Measurements from ENCODE around the gene ADGRV1.

The ADGRV1 gene

DNA sequence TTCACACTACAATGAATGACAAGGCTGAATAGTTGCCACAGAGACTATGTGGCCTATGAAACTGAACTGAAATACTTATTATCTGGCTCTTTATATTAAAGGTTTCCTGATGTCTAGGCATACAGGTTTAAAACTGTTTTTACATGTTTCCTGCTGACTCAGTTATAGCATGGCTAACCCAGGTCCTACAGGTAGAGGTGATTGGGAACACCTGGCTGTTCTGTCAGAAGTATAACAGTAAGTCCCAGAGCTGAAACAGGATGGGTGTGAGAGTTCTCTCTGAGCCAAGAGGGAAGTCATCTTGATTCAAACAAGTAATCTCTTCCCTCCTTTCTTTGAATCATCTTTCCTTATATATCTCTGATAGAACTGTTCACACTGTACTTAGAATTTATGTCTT is 4.9 kb upstream of the ADGRV1 start:
- Histone ChIP-seq H3K27me3 (ENCODE audit: control insufficient read depth in 1 of 2, insufficient read depth in 2 of 2, low read length in 2 of 2) (peaks cover 17% of the 10 kb centered on the region in 2 donors), H3K4me3 (ENCODE audit: low read length in 2 of 2) (no peak overlapping the region), H3K4me1 (ENCODE audit: control insufficient read depth, insufficient read depth, low read length) (peaks cover 6% of the 10 kb centered on the region), H3K27ac (ENCODE audit: low read length) (no peak overlapping the region), H3K36me3 (ENCODE audit: control insufficient read depth in 2 of 2, insufficient read depth in 2 of 2, low read length in 2 of 2) (no peaks in the 10 kb centered on the region), H3K9ac (ENCODE audit: low read length in 2 of 2) (no peak overlapping the region), H3K9me3 (ENCODE audit: control insufficient read depth in 2 of 2, low read length in 2 of 2) (no peaks in the 10 kb centered on the region)

DNA sequence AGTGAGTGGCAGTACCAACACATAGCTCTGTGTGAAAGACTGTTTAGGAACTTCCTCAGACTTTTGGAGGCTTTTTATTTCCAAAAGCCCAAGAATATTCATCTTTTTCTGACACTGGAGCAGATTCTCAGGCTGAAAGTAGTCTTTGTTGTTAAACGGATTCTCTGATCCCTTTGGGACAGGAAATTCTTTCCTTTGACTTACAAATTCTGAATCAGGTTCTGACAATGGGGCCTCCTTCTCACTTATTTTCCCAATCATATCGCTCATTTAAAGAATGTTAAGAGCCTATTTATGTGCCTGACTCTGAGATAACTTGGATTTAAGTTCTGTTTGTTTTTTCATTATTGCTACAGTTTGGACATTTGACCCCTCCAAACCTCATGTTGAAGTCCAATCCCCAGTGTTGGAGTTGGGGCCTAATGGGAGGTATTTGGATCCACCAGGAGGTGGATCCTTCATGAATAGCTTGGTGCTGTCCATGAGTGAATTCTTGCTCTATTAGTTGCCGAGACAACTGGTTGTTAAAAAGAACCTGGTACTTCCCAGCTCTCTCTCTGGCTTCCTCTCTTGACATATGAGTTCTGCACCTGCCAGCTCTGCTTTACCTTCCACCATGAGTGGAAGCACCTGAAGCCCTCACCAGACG is 4.1 kb upstream of the ADGRV1 start:
- Histone ChIP-seq H3K9ac (ENCODE audit: low read length in 2 of 2) (no peak overlapping the region), H3K36me3 (ENCODE audit: control insufficient read depth in 2 of 2, insufficient read depth in 2 of 2, low read length in 2 of 2) (no peaks in the 10 kb centered on the region), H3K4me3 (ENCODE audit: low read length in 2 of 2) (no peak overlapping the region), H3K9me3 (ENCODE audit: control insufficient read depth in 2 of 2, low read length in 2 of 2) (no peaks in the 10 kb centered on the region), H3K27me3 (ENCODE audit: control insufficient read depth in 1 of 2, insufficient read depth in 2 of 2, low read length in 2 of 2) (peaks cover 21 to 22% of the 10 kb centered on the region in 2 donors), H3K27ac (ENCODE audit: low read length) (no peak overlapping the region), H3K4me1 (ENCODE audit: control insufficient read depth, insufficient read depth, low read length) (peaks cover 9% of the 10 kb centered on the region)

DNA sequence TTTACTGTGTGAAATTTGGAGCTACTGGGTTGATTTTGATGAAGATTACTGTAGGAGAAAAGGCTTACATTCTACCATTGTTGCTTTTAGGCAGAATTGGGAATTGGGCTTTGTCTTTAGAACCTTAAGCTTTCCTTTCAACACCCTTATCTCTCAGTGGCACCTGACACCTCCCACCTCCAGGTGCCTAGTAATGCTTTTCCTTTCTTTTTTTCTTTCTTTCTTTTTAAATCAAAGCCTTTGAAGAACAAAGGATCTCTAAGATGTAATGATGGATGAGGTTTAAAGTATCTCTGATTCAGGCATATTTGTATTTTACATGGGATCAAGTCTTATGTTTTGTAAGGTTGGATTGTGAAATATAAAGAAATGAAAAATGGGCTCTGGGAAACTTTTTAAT is 2.9 kb upstream of the ADGRV1 start:
- no peaks in the 10 kb centered on the region for H3K36me3 ChIP-seq (ENCODE audit: control insufficient read depth in 2 of 2, insufficient read depth in 2 of 2, low read length in 2 of 2)
- H3K4me3 ChIP-seq (ENCODE audit: low read length in 2 of 2): no peak overlapping the region
- peaks cover 9% of the 10 kb centered on the region for H3K4me1 ChIP-seq (ENCODE audit: control insufficient read depth, insufficient read depth, low read length)
- no peak overlapping the region for H3K27ac ChIP-seq (ENCODE audit: low read length)
- H3K27me3 ChIP-seq (ENCODE audit: control insufficient read depth in 1 of 2, insufficient read depth in 2 of 2, low read length in 2 of 2): peaks cover 21 to 25% of the 10 kb centered on the region in 2 donors
- H3K9me3 ChIP-seq (ENCODE audit: control insufficient read depth in 2 of 2, low read length in 2 of 2): no peaks in the 10 kb centered on the region
- no peak overlapping the region for H3K9ac ChIP-seq (ENCODE audit: low read length in 2 of 2)

DNA sequence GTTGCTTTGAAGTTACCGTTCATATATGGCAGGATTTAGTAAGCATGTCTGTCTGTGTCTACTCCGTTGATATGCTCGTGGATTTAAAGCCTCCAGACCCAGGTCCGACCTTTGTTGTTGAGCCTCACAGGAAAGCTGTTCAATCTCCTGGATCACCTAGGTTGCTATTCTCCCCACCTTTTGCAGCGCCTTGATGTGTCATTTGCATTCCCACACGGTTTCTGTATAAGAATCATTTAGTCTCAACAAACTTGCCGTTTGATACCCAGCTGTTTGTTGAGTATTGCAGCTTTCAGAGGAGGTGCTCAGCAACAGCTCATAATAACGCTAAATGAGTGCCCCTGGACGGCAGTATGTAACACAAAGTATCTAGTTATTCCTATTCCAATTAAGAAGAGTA is 1.2 kb upstream of the ADGRV1 start:
- no peak overlapping the region for H3K9ac ChIP-seq (ENCODE audit: low read length in 2 of 2)
- peaks cover 21 to 27% of the 10 kb centered on the region in 2 donors for H3K27me3 ChIP-seq (ENCODE audit: control insufficient read depth in 1 of 2, insufficient read depth in 2 of 2, low read length in 2 of 2)
- H3K27ac ChIP-seq (ENCODE audit: low read length): no peak overlapping the region
- peaks cover 9% of the 10 kb centered on the region for H3K4me1 ChIP-seq (ENCODE audit: control insufficient read depth, insufficient read depth, low read length)
- H3K4me3 ChIP-seq (ENCODE audit: low read length in 2 of 2): no peak overlapping the region
- no peaks in the 10 kb centered on the region for H3K9me3 ChIP-seq (ENCODE audit: control insufficient read depth in 2 of 2, low read length in 2 of 2)
- H3K36me3 ChIP-seq (ENCODE audit: control insufficient read depth in 2 of 2, insufficient read depth in 2 of 2, low read length in 2 of 2): no peaks in the 10 kb centered on the region

DNA sequence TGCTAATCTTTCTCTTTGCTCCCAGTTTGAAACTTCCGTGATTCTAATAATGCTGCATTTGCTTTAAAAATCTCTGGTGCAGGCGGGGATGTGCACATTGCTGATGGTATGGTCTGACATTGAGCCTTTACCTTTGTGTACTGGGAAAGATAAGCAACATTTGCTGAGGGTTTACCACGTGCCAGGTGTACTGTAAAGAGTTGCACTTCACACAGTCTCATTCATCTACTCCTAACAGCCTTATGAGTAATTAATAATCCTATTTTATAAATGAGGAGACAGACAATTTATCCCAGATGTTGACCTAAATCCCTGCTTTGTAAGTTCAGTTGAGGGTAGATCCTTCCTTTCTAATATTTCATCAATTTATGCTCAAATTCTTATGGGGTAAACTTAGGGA is 726 bp upstream of the ADGRV1 start:
- peaks cover 21 to 27% of the 10 kb centered on the region in 2 donors for H3K27me3 ChIP-seq (ENCODE audit: control insufficient read depth in 1 of 2, insufficient read depth in 2 of 2, low read length in 2 of 2)
- H3K9ac ChIP-seq (ENCODE audit: low read length in 2 of 2): no peak overlapping the region
- peak overlapping the region; percentile 53 to 63 for H3K4me3 ChIP-seq (ENCODE audit: low read length in 2 of 2)

DNA sequence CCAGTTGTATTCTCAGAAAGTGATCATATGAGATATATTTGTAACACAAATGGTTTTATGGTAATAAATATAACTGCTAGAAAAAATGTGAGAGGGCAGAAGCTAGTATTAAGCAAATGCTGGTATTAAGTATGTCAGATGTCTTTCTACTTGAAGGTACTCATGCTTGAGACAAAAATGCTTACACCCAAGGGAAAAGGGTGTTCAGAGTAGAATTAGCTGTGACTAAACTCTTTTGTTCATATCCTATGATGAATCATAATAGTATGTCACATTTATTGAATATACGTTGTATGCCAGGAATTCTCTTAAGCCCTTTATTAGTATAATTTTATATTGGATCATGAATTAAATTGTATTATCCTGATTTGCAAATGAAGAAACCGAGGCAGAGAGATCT is 2.2 kb downstream of the ADGRV1 start:
- Histone ChIP-seq H3K4me1 (ENCODE audit: control insufficient read depth, insufficient read depth, low read length) (peaks cover 9% of the 10 kb centered on the region), H3K27ac (ENCODE audit: low read length) (no peak overlapping the region), H3K27me3 (ENCODE audit: control insufficient read depth in 1 of 2, insufficient read depth in 2 of 2, low read length in 2 of 2) (peaks cover 19 to 27% of the 10 kb centered on the region in 2 donors), H3K36me3 (ENCODE audit: control insufficient read depth in 2 of 2, insufficient read depth in 2 of 2, low read length in 2 of 2) (no peaks in the 10 kb centered on the region), H3K4me3 (ENCODE audit: low read length in 2 of 2) (no peak overlapping the region), H3K9ac (ENCODE audit: low read length in 2 of 2) (no peak overlapping the region), H3K9me3 (ENCODE audit: control insufficient read depth in 2 of 2, low read length in 2 of 2) (no peaks in the 10 kb centered on the region)

More for the DNA sequence above, 726 bp upstream of the ADGRV1 start:
- H3K4me1 ChIP-seq (ENCODE audit: control insufficient read depth, insufficient read depth, low read length): peaks cover 9% of the 10 kb centered on the region
- no peaks in the 10 kb centered on the region for H3K9me3 ChIP-seq (ENCODE audit: control insufficient read depth in 2 of 2, low read length in 2 of 2)
- H3K36me3 ChIP-seq (ENCODE audit: control insufficient read depth in 2 of 2, insufficient read depth in 2 of 2, low read length in 2 of 2): no peaks in the 10 kb centered on the region
- H3K27ac ChIP-seq (ENCODE audit: low read length): no peak overlapping the region

DNA sequence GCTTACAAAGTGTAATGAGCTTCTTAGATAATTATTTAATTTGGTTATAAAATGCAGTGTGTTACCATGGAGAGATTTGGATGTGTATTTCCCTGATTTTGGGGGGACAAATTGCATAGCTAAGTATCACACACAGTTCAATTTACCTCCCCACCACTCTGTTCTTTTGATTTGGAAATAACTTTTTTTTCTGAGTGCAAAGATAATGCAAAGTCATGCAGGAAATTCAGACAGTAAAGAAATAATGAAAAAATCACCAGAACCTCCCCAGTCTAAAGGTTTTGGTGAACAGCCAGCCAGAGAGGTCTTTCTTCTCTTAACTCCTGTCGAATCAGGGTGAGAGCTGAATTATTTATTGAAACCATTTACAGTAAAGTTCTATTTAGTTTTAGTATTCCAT is 3.2 kb downstream of the ADGRV1 start:
- Histone ChIP-seq H3K27ac (ENCODE audit: low read length) (no peak overlapping the region), H3K27me3 (ENCODE audit: control insufficient read depth in 1 of 2, insufficient read depth in 2 of 2, low read length in 2 of 2) (peaks cover 17 to 27% of the 10 kb centered on the region in 2 donors), H3K9me3 (ENCODE audit: control insufficient read depth in 2 of 2, low read length in 2 of 2) (no peaks in the 10 kb centered on the region), H3K9ac (ENCODE audit: low read length in 2 of 2) (no peak overlapping the region), H3K4me3 (ENCODE audit: low read length in 2 of 2) (no peak overlapping the region), H3K4me1 (ENCODE audit: control insufficient read depth, insufficient read depth, low read length) (peaks cover 9% of the 10 kb centered on the region), H3K36me3 (ENCODE audit: control insufficient read depth in 2 of 2, insufficient read depth in 2 of 2, low read length in 2 of 2) (no peaks in the 10 kb centered on the region)

DNA sequence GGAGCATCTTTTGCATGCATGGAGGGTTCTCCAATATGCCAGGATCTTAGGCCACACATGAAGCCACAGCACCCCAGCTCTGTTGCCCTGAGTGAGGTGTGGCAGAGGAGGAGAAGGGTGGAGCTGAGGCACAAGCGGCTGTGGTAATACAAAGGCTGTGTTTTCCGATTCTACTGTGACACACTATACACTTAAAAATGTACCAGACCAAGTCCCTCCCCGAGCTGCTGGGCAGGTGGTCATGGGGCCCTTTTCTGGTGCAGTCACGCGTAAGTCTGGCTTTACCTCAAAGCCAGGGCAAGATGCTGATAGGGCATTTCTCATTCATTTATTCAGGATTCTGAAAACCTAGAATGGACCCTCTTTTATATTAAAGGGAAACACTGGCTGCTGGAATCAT is 3.7 kb downstream of the ADGRV1 start:
- no peak overlapping the region for H3K27ac ChIP-seq (ENCODE audit: low read length)
- peaks cover 9% of the 10 kb centered on the region for H3K4me1 ChIP-seq (ENCODE audit: control insufficient read depth, insufficient read depth, low read length)
- no peaks in the 10 kb centered on the region for H3K36me3 ChIP-seq (ENCODE audit: control insufficient read depth in 2 of 2, insufficient read depth in 2 of 2, low read length in 2 of 2)
- no peak overlapping the region for H3K4me3 ChIP-seq (ENCODE audit: low read length in 2 of 2)
- no peaks in the 10 kb centered on the region for H3K9me3 ChIP-seq (ENCODE audit: control insufficient read depth in 2 of 2, low read length in 2 of 2)
- no peak overlapping the region for H3K9ac ChIP-seq (ENCODE audit: low read length in 2 of 2)
- H3K27me3 ChIP-seq (ENCODE audit: control insufficient read depth in 1 of 2, insufficient read depth in 2 of 2, low read length in 2 of 2): peaks cover 14 to 24% of the 10 kb centered on the region in 2 donors

DNA sequence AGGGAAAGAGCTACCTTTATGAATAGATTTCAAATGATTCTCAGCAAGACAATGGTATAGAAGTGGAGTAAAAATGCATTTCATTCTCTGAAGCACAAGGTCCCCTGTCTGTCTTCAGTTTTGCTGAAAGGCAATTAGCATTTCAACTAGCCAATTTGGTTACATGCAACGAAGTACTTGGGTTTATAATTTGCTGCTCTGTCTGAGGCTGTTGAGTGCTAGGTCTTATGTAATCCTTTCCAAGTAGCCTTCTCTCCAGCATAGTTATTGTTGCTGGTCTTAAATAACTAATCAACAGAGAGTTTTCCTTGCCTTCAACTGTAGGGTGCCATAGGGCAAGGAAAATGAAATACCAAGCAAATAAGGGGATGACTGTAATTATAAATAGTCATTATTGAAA is 4.5 kb downstream of the ADGRV1 start:
- H3K4me1 ChIP-seq (ENCODE audit: control insufficient read depth, insufficient read depth, low read length): peaks cover 9% of the 10 kb centered on the region
- H3K27me3 ChIP-seq (ENCODE audit: control insufficient read depth in 1 of 2, insufficient read depth in 2 of 2, low read length in 2 of 2): peaks cover 10 to 16% of the 10 kb centered on the region in 2 donors
- H3K27ac ChIP-seq (ENCODE audit: low read length): no peak overlapping the region
- no peak overlapping the region for H3K4me3 ChIP-seq (ENCODE audit: low read length in 2 of 2)
- H3K9me3 ChIP-seq (ENCODE audit: control insufficient read depth in 2 of 2, low read length in 2 of 2): no peaks in the 10 kb centered on the region
- no peaks in the 10 kb centered on the region for H3K36me3 ChIP-seq (ENCODE audit: control insufficient read depth in 2 of 2, insufficient read depth in 2 of 2, low read length in 2 of 2)
- H3K9ac ChIP-seq (ENCODE audit: low read length in 2 of 2): no peak overlapping the region

DNA sequence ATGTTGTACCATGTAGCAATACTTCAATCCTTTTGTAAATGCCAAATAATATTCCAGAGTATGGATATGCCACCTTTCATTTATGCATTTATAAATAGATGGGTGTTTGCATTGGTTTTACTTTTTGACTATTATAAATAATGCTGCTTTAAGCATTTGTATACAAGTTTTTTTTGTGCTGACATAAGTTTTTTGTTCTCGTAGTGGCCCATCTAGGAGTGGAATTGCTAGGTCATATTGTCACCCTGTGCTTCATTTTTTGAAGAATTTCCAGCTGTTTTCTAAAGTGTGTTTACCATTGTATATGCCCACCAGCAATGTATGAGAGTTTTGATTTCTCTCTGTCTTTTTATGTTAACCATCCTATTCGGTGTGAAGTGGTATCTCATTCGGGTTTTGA is 6.9 kb downstream of the ADGRV1 start:
- H3K9me3 ChIP-seq (ENCODE audit: control insufficient read depth in 2 of 2, low read length in 2 of 2): no peaks in the 10 kb centered on the region
- H3K9ac ChIP-seq (ENCODE audit: low read length in 2 of 2): no peak overlapping the region
- H3K36me3 ChIP-seq (ENCODE audit: control insufficient read depth in 2 of 2, insufficient read depth in 2 of 2, low read length in 2 of 2): no peaks in the 10 kb centered on the region
- peaks cover 0 to 5% of the 10 kb centered on the region in 2 donors for H3K27me3 ChIP-seq (ENCODE audit: control insufficient read depth in 1 of 2, insufficient read depth in 2 of 2, low read length in 2 of 2)
- no peak overlapping the region for H3K4me3 ChIP-seq (ENCODE audit: low read length in 2 of 2)
- no peak overlapping the region for H3K27ac ChIP-seq (ENCODE audit: low read length)
- no peaks in the 10 kb centered on the region for H3K4me1 ChIP-seq (ENCODE audit: control insufficient read depth, insufficient read depth, low read length)

DNA sequence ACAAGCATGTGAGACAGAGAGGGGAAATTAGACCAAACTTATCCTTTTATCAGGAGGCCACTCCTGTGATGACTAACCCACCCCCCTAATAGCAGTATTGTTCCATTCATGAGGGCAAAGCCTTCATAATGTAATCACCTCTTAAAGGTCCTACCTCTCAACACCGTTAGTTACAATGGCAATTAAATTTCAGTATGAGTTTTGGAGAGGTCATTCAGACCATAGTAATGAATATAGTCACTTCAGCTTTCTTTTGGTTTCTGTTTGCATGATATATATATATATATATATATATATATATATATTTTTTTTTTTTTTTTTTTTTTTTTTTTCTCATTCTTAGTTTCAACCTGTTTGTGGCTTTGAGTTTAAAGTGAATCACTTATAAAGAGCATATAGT is 10.5 kb downstream of the ADGRV1 start:
- Histone ChIP-seq H3K4me1 (ENCODE audit: control insufficient read depth, insufficient read depth, low read length) (no peaks in the 10 kb centered on the region), H3K27me3 (ENCODE audit: control insufficient read depth in 1 of 2, insufficient read depth in 2 of 2, low read length in 2 of 2) (peaks cover 0 to 3% of the 10 kb centered on the region in 2 donors), H3K9me3 (ENCODE audit: control insufficient read depth in 2 of 2, low read length in 2 of 2) (no peaks in the 10 kb centered on the region), H3K36me3 (ENCODE audit: control insufficient read depth in 2 of 2, insufficient read depth in 2 of 2, low read length in 2 of 2) (no peaks in the 10 kb centered on the region), H3K27ac (ENCODE audit: low read length) (no peak overlapping the region), H3K9ac (ENCODE audit: low read length in 2 of 2) (no peak overlapping the region), H3K4me3 (ENCODE audit: low read length in 2 of 2) (no peak overlapping the region)

Measured in stomach smooth muscle (tissue), 2 donors.